Choroid plexus epithelial cell (primary cell): ENCODE measurements around the gene PDIK1L.
"Not testable (repeated sequence)": the region's sequence is repeated elsewhere in the genome, so short reads cannot be mapped to it uniquely, and the experiment has no call there.

Source experiments
- DNase-seq: peaks from one replicate; pipeline ENCODE4 v3.0.0-alpha.2; 2010; ENCODE audit warnings: low read depth
- H3K4me3 ChIP-seq: 2 replicates; pipeline ENCODE4 v1.5.1; 2011; ENCODE audit warnings: low read depth, mild to moderate bottlenecking, control low read depth, low read length, moderate library complexity
- TF ChIP-seq, protein P1 (sequence below): conservative IDR thresholded peaks from 2 replicates; pipeline ENCODE4 v1.5.1; 2011; ENCODE audit warnings: low read depth, mild to moderate bottlenecking, control low read depth, inconsistent platforms, low read length, moderate library complexity

Gene PDIK1L

DNA sequence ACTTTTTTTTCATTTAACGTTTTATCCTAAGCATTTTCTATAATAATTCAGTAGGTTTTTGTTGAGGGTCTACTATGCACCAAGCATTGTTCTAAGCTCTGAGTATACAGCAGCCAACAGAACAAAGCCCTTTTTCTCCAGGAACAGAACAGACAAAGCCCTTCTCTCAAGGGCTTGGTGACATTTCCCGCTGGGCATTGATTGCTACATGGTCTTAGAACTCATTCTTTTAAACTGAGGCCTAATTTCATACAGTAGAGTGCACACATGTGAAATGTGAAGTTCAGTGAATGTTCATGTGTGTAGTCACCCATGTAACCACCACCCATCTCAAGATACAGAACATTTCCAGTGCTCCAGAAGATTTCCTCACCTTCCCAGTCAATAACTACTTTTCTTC, 15.2 kb upstream of the PDIK1L start:
- TF ChIP-seq, protein P1, sequence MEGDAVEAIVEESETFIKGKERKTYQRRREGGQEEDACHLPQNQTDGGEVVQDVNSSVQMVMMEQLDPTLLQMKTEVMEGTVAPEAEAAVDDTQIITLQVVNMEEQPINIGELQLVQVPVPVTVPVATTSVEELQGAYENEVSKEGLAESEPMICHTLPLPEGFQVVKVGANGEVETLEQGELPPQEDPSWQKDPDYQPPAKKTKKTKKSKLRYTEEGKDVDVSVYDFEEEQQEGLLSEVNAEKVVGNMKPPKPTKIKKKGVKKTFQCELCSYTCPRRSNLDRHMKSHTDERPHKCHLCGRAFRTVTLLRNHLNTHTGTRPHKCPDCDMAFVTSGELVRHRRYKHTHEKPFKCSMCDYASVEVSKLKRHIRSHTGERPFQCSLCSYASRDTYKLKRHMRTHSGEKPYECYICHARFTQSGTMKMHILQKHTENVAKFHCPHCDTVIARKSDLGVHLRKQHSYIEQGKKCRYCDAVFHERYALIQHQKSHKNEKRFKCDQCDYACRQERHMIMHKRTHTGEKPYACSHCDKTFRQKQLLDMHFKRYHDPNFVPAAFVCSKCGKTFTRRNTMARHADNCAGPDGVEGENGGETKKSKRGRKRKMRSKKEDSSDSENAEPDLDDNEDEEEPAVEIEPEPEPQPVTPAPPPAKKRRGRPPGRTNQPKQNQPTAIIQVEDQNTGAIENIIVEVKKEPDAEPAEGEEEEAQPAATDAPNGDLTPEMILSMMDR: no peak
- DNase-seq: no peak
- no peak overlapping the region for H3K4me3 ChIP-seq

DNA sequence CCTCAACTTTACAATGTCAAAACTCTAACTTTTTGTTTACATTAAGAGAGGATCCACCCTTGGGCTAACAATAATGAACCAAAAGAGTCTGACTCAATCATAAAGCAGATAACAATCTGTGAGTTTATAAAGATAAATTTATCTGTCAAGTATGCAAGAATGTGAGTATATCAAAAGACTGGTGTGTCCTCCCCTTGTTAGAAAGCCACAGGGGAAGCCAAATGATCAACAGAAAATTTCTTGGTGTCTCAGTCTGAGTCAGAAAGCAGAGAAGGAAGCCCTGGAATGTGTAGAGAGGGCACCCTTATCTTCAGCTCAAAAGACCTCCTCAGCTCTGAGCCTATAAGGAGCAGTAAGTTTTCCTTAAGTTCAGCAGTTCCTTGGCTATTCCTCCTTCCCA, 13.9 kb upstream of the PDIK1L start:
- TF ChIP-seq, protein P1: no peak
- H3K4me3 ChIP-seq: no peak overlapping the region
- DNase-seq: peak; percentile 58

DNA sequence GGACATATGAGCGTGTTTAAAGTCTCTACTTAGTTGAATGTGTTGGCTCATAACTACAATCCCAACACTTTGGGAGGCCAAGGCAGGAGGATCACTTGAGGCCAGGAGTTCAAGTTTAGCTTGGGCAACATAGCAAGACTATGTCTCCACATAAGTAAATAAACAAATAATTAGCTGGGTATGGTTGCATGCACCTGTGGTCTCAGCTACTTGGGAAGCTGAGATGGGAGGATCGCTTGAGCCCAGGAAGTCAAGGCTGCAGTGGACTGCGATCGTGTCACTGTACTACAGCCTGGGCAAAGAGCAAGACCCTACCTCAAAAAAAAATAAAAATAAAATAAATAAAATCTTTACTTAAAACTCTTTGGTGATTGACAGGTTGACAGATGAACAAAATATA, 13.0 kb upstream of the PDIK1L start:
- no peak overlapping the region for H3K4me3 ChIP-seq
- no peak for DNase-seq
- TF ChIP-seq, protein P1: no peak

DNA sequence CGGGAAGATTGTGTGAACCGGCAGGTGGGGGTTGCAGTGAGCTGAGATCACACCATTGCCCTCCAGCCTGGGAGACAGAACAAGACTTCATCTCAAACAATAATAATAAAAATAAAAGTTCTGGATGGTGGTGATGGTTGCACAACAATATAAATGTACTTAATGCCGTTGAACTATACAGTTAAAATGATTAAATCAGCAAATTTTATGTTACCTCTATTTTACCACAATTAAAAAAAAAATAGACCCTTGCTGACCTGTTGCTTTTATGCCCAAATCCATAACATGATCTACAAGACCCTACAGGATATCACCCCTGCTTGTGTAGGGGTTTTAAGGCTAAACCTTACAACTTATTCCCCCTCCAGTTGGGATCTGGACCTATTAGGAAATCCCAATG, 11.8 kb upstream of the PDIK1L start:
- H3K4me3 ChIP-seq: no peak overlapping the region
- TF ChIP-seq, protein P1: no peak
- no peak for DNase-seq

DNA sequence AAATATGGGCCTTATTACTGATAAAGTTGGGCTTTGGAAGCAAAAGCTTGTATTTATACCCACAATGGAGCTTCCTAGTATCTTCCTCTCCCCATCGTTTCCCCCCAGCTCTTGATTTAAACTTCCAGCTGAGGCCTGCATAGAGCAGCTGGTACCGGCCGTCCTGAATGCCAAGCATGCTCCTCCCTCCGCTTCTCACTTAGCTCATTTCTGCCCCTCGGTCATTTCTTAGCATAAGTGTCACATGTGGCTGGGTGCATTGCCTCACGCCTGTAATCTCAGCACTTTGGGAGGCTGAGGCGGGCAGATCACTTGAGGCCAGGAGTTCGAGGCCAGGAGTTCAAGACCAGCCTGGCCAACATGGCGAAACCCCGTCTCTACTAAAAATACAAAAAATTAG, 11.4 kb upstream of the PDIK1L start:
- not testable (repeated sequence) for H3K4me3 ChIP-seq, DNase-seq

DNA sequence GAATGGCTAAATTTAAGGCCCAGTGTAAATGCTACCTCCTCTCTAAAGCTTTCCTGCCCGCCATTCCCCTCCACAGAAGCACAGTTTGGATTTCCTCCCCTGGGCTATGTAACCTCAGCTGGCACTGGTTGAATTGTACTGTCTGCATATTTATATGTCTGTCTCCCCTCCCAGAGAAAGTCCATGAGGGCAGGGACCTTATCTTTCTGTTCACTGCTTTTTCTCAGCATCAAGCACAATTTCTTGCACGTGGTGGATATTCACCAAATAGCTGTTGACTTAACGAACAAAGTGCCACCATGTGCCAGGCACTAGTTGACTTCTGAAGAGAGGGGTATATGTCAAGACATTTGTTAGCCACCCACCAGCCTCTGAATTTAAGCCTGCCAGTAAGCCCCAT, 9.5 kb upstream of the PDIK1L start:
- no peak for DNase-seq
- TF ChIP-seq, protein P1: no peak
- H3K4me3 ChIP-seq: no peak overlapping the region

DNA sequence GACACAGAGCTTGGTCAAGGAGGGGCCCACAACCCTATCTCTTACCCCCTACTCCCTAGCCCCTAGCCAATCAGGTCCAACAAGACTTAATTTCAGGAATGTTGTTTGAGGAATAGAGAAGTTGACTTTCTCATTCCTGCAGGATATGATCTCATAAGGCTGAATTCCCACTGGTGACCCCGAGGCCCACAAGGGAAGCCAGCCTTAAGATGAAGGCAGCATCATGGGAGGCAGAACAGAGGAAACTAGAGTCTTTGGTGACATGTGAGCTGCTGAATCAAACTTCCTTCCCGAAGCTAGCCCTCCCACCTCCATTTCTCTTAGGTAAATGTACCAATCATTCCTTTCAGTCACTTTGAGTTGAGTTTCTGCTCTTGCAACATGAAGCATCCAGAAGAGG, 9.1 kb upstream of the PDIK1L start:
- DNase-seq: no peak
- TF ChIP-seq, protein P1: no peak
- H3K4me3 ChIP-seq: no peak overlapping the region

DNA sequence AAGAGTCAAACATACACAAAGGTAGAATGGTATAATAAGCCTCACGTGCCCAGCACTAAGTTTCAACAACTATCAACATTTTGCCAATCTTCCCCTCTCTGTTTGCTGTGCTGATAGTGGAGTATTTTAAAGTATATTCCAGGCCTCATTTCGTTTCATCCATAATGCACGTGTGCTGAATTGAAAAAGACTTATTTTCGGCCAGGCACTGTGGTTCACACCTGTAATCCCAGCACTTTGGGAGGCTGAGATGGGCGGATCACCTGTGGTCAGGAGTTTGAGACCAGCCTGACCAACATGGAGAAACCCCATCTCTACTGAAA, 6.4 kb upstream of the PDIK1L start:
- not testable (repeated sequence) for DNase-seq, H3K4me3 ChIP-seq
